ENCODE measurements around the gene DMRT1. TPM values are rescaled to one million over a fixed set of nuclear protein-coding genes. Genes with fewer than 3 reads are reported as not detected.
"Not testable (repeated sequence)": the region's sequence is repeated elsewhere in the genome, so short reads cannot be mapped to it uniquely, and the experiment has no call there.

Gene DMRT1
- total RNA-seq, 2 experiments from 2014 or later: not detected

- no peak for ATAC-seq (ENCODE audit: low read depth)
Measured at GRCh38 chr9:840343-840742, 1.2 kb upstream of the DMRT1 start.

GRCh38 chr9:842635-843426, 1.3 kb downstream of the DMRT1 start:
- H3K27me3 Mint-ChIP-seq: peaks cover 75% of the 10 kb centered on the region
- no peak for ATAC-seq (ENCODE audit: low read depth)
- DNase-seq: no peak
- H3K4me3 Mint-ChIP-seq: no peak overlapping the region
- H3K36me3 Mint-ChIP-seq: no peaks in the 10 kb centered on the region
- POLR2A ChIA-PET: no interaction called here
- H3K27ac Mint-ChIP-seq: no peak overlapping the region
- H3K4me1 Mint-ChIP-seq: peaks cover 5% of the 10 kb centered on the region
- no peaks in the 10 kb centered on the region for H3K9me3 Mint-ChIP-seq

More at GRCh38 chr9:840343-840742, 1.2 kb upstream of the DMRT1 start:
- Mint-ChIP-seq H3K9me3 (no peaks in the 10 kb centered on the region), H3K27me3 (peaks cover 63% of the 10 kb centered on the region), H3K4me3 (no peak overlapping the region), H3K4me1 (peaks cover 5% of the 10 kb centered on the region), H3K36me3 (no peaks in the 10 kb centered on the region), H3K27ac (no peak overlapping the region)
- POLR2A ChIA-PET: no interaction called here
- no peak for DNase-seq

GRCh38 chr9:843427-843785, 1.9 kb downstream of the DMRT1 start:
- Mint-ChIP-seq H3K4me1 (peaks cover 5% of the 10 kb centered on the region), H3K36me3 (no peaks in the 10 kb centered on the region), H3K4me3 (peak overlapping the region; percentile 29), H3K27me3 (peaks cover 78% of the 10 kb centered on the region), H3K9me3 (no peaks in the 10 kb centered on the region), H3K27ac (no peak overlapping the region)
- ATAC-seq (ENCODE audit: low read depth) (no peak), DNase-seq (no peak)
- POLR2A ChIA-PET: no interaction called here

GRCh38 chr9:846852-847251, 5.4 kb downstream of the DMRT1 start:
- POLR2A ChIA-PET: no interaction called here
- Mint-ChIP-seq H3K27me3 (peaks cover 59% of the 10 kb centered on the region), H3K4me1 (no peaks in the 10 kb centered on the region), H3K4me3 (no peak overlapping the region), H3K27ac (no peak overlapping the region), H3K36me3 (no peaks in the 10 kb centered on the region), H3K9me3 (no peaks in the 10 kb centered on the region)
- ATAC-seq (ENCODE audit: low read depth) (no peak), DNase-seq (no peak)

GRCh38 chr9:847505-847904, 6.0 kb downstream of the DMRT1 start:
- Mint-ChIP-seq H3K36me3 (no peaks in the 10 kb centered on the region), H3K4me3 (no peak overlapping the region), H3K9me3 (no peaks in the 10 kb centered on the region), H3K4me1 (no peaks in the 10 kb centered on the region), H3K27ac (no peak overlapping the region), H3K27me3 (peaks cover 57% of the 10 kb centered on the region)
- ATAC-seq (ENCODE audit: low read depth): no peak
- no peak for DNase-seq
- POLR2A ChIA-PET: no interaction called here

- no peak overlapping the region for H3K27ac Mint-ChIP-seq
- H3K36me3 Mint-ChIP-seq: no peaks in the 10 kb centered on the region
- ATAC-seq (ENCODE audit: low read depth) (no peak), DNase-seq (no peak)
- H3K9me3 Mint-ChIP-seq: no peaks in the 10 kb centered on the region
- peaks cover 43% of the 10 kb centered on the region for H3K27me3 Mint-ChIP-seq
- H3K4me1 Mint-ChIP-seq: no peaks in the 10 kb centered on the region
- POLR2A ChIA-PET: no interaction called here
- no peak overlapping the region for H3K4me3 Mint-ChIP-seq
Measured at GRCh38 chr9:849431-849830, 7.9 kb downstream of the DMRT1 start.

GRCh38 chr9:852539-852938, 11.0 kb downstream of the DMRT1 start:
- Mint-ChIP-seq H3K9me3 (no peaks in the 10 kb centered on the region), H3K4me3 (no peak overlapping the region), H3K27ac (no peak overlapping the region), H3K4me1 (no peaks in the 10 kb centered on the region), H3K27me3 (peaks cover 17% of the 10 kb centered on the region), H3K36me3 (no peaks in the 10 kb centered on the region)
- POLR2A ChIA-PET: no interaction called here
- ATAC-seq (ENCODE audit: low read depth) (no peak), DNase-seq (no peak)

- H3K27me3 Mint-ChIP-seq: peaks cover 10% of the 10 kb centered on the region
- no peak overlapping the region for H3K27ac Mint-ChIP-seq
- no peaks in the 10 kb centered on the region for H3K4me1 Mint-ChIP-seq
- H3K4me3 Mint-ChIP-seq: no peak overlapping the region
- peaks cover 2% of the 10 kb centered on the region for H3K36me3 Mint-ChIP-seq
- POLR2A ChIA-PET: no interaction called here
- ATAC-seq (ENCODE audit: low read depth): no peak
- DNase-seq: no peak
- peaks cover 2% of the 10 kb centered on the region for H3K9me3 Mint-ChIP-seq
Measured at GRCh38 chr9:859251-859650, 17.8 kb downstream of the DMRT1 start.

- Mint-ChIP-seq H3K4me1 (no peaks in the 10 kb centered on the region), H3K36me3 (peaks cover 2% of the 10 kb centered on the region), H3K9me3 (peaks cover 2% of the 10 kb centered on the region), H3K27ac (no peak overlapping the region), H3K4me3 (no peak overlapping the region), H3K27me3 (peaks cover 10% of the 10 kb centered on the region)
- DNase-seq: no peak
- POLR2A ChIA-PET: no interaction called here
- ATAC-seq (ENCODE audit: low read depth): no peak
Measured at GRCh38 chr9:860706-861105, 19.2 kb downstream of the DMRT1 start.

GRCh38 chr9:861525-861924, 20.0 kb downstream of the DMRT1 start:
- ATAC-seq (ENCODE audit: low read depth); H3K9me3 Mint-ChIP-seq; H3K4me1 Mint-ChIP-seq; H3K36me3 Mint-ChIP-seq; DNase-seq; H3K27me3 Mint-ChIP-seq; H3K27ac Mint-ChIP-seq; H3K4me3 Mint-ChIP-seq; POLR2A ChIA-PET: not testable (repeated sequence)

GRCh38 chr9:875119-875962, 33.8 kb downstream of the DMRT1 start:
- H3K36me3 Mint-ChIP-seq: no peaks in the 10 kb centered on the region
- no peaks in the 10 kb centered on the region for H3K9me3 Mint-ChIP-seq
- POLR2A ChIA-PET: no interaction called here
- no peak overlapping the region for H3K27ac Mint-ChIP-seq
- DNase-seq: no peak
- no peak overlapping the region for H3K4me3 Mint-ChIP-seq
- peaks cover under 1% of the 10 kb centered on the region for H3K4me1 Mint-ChIP-seq
- no peak for ATAC-seq (ENCODE audit: low read depth)
- H3K27me3 Mint-ChIP-seq: peaks cover 29% of the 10 kb centered on the region

- Mint-ChIP-seq H3K27me3 (peaks cover 29% of the 10 kb centered on the region), H3K27ac (no peak overlapping the region), H3K4me1 (peaks cover 10% of the 10 kb centered on the region), H3K9me3 (no peaks in the 10 kb centered on the region), H3K4me3 (no peak overlapping the region), H3K36me3 (no peaks in the 10 kb centered on the region)
- no peak for DNase-seq
- POLR2A ChIA-PET: no interaction called here
- ATAC-seq (ENCODE audit: low read depth): no peak
Measured at GRCh38 chr9:876425-876824, 34.9 kb downstream of the DMRT1 start.

GRCh38 chr9:878239-878638, 36.7 kb downstream of the DMRT1 start:
- H3K4me1 Mint-ChIP-seq: peaks cover 13% of the 10 kb centered on the region
- no peaks in the 10 kb centered on the region for H3K36me3 Mint-ChIP-seq
- DNase-seq (no peak), ATAC-seq (ENCODE audit: low read depth) (no peak)
- POLR2A ChIA-PET: no interaction called here
- no peak overlapping the region for H3K27ac Mint-ChIP-seq
- no peak overlapping the region for H3K4me3 Mint-ChIP-seq
- H3K27me3 Mint-ChIP-seq: peaks cover 26% of the 10 kb centered on the region
- H3K9me3 Mint-ChIP-seq: peaks cover 1% of the 10 kb centered on the region

GRCh38 chr9:880725-881124, 39.2 kb downstream of the DMRT1 start:
- Mint-ChIP-seq H3K4me1 (peaks cover 13% of the 10 kb centered on the region), H3K36me3 (no peaks in the 10 kb centered on the region), H3K27me3 (peaks cover 18% of the 10 kb centered on the region), H3K27ac (no peak overlapping the region), H3K4me3 (peak overlapping the region; percentile 23), H3K9me3 (peaks cover 1% of the 10 kb centered on the region)
- DNase-seq (no peak), ATAC-seq (ENCODE audit: low read depth) (peak; percentile 71)
- POLR2A ChIA-PET: no interaction called here
